ENCODE data around the gene ADGRD1.

ADGRD1 gene

GRCh38 chr12:131146173-131146675 lies 192.5 kb downstream of the ADGRD1 start:
- no peak for DNase-seq (ENCODE audit: low read depth)
- no peak overlapping the region for H3K4me3 ChIP-seq (replicated peaks; ENCODE audit: low read depth, low read length)
- no peak for TF ChIP-seq CTCF (IDR thresholded peaks at IDR 0.05; ENCODE audit: low read length, missing control alignments)

GRCh38 chr12:131147293-131147692 lies 193.6 kb downstream of the ADGRD1 start:
- TF ChIP-seq CTCF (IDR thresholded peaks at IDR 0.05; ENCODE audit: low read length, missing control alignments), result no peak
- DNase-seq (ENCODE audit: low read depth), result no peak
- no peak overlapping the region for H3K4me3 ChIP-seq (replicated peaks; ENCODE audit: low read depth, low read length)

GRCh38 chr12:131147894-131148293 lies 194.2 kb downstream of the ADGRD1 start:
- no peak for DNase-seq (ENCODE audit: low read depth)
- no peak overlapping the region for H3K4me3 ChIP-seq (replicated peaks; ENCODE audit: low read depth, low read length)
- TF ChIP-seq CTCF (IDR thresholded peaks at IDR 0.05; ENCODE audit: low read length, missing control alignments), result no peak

- no peak overlapping the region for H3K4me3 ChIP-seq (replicated peaks; ENCODE audit: low read depth, low read length)
- TF ChIP-seq CTCF (IDR thresholded peaks at IDR 0.05; ENCODE audit: low read length, missing control alignments), result no peak
- DNase-seq (ENCODE audit: low read depth), result no peak
Observed at GRCh38 chr12:131151558-131152345, 198.0 kb downstream of the ADGRD1 start.

- no peak overlapping the region for H3K4me3 ChIP-seq (replicated peaks; ENCODE audit: low read depth, low read length)
- DNase-seq (ENCODE audit: low read depth), result no peak
- TF ChIP-seq CTCF (IDR thresholded peaks at IDR 0.05; ENCODE audit: low read length, missing control alignments), result no peak
Observed at GRCh38 chr12:131152587-131152986, 198.9 kb downstream of the ADGRD1 start.

- TF ChIP-seq CTCF (IDR thresholded peaks at IDR 0.05; ENCODE audit: low read length, missing control alignments), result no peak
- no peak for DNase-seq (ENCODE audit: low read depth)
- H3K4me3 ChIP-seq (replicated peaks; ENCODE audit: low read depth, low read length), result no peak overlapping the region
Observed at GRCh38 chr12:131153016-131153415, 199.3 kb downstream of the ADGRD1 start.

GRCh38 chr12:131153956-131154355 lies 200.2 kb downstream of the ADGRD1 start:
- no peak overlapping the region for H3K4me3 ChIP-seq (replicated peaks; ENCODE audit: low read depth, low read length)
- no peak for TF ChIP-seq CTCF (IDR thresholded peaks at IDR 0.05; ENCODE audit: low read length, missing control alignments)
- DNase-seq (ENCODE audit: low read depth), result no peak

All from fibroblast of pulmonary artery (primary cell).